Esophagus squamous epithelium (tissue), 4 donors: ENCODE results near the gene PAK2.

Experiments used
- POLR2A ChIP-seq, 4 donors: fragments of 450-650 bp; IDR thresholded peaks; one replicate each; pipeline ENCODE4 v1.6.1; 2017; ENCODE audit warnings: antibody characterized with exemption in 4 of 4, mild to moderate bottlenecking in 4 of 4, moderate library complexity in 3 of 4
- TF ChIP-seq, protein P1 (sequence below), 6 experiments: fragments of 450-650 bp in 4 of 6; fragments of 200-600 bp in 2 of 6; sonication (generic) in 2 of 6; IDR thresholded peaks; one replicate each; pipeline ENCODE4 v1.5.1; 2016 to 2019; ENCODE audit warnings: antibody characterized with exemption in 6 of 6, mild to moderate bottlenecking in 4 of 6, moderate library complexity in 4 of 6

DNA sequence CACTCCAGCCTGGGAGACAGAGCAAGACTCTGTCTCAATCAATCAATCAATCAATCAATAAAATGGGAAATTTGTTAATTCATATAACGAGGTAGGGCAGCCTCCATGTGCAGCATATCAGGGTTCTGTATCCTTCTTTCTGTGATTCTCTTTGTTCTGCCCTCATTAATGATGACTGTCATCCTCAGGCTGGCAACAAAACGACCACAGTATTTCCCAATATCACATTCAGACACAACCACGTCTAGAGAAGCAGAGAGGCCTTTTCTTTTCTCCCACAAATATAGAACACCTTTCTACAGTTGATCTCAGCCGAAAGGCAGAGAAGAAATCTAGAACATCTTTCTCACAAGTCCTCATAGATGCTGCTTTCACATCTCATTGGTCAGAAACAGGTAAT lies 38.9 kb upstream of the PAK2 start:
- TF ChIP-seq, protein P1, sequence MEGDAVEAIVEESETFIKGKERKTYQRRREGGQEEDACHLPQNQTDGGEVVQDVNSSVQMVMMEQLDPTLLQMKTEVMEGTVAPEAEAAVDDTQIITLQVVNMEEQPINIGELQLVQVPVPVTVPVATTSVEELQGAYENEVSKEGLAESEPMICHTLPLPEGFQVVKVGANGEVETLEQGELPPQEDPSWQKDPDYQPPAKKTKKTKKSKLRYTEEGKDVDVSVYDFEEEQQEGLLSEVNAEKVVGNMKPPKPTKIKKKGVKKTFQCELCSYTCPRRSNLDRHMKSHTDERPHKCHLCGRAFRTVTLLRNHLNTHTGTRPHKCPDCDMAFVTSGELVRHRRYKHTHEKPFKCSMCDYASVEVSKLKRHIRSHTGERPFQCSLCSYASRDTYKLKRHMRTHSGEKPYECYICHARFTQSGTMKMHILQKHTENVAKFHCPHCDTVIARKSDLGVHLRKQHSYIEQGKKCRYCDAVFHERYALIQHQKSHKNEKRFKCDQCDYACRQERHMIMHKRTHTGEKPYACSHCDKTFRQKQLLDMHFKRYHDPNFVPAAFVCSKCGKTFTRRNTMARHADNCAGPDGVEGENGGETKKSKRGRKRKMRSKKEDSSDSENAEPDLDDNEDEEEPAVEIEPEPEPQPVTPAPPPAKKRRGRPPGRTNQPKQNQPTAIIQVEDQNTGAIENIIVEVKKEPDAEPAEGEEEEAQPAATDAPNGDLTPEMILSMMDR (IDR thresholded peaks at IDR 0.05) = no peak
- TF ChIP-seq POLR2A (IDR thresholded peaks at IDR 0.05) = no peak
